T-helper 2 cell (primary cell): Measurements from ENCODE around the gene KCNG3.

Experiments used
- DNase-seq, 5 experiments: peaks; one replicate each; pipeline versions ENCODE4 v3.0.0 to v3.0.0-alpha.2; 2012 to 2022

The KCNG3 gene

DNA sequence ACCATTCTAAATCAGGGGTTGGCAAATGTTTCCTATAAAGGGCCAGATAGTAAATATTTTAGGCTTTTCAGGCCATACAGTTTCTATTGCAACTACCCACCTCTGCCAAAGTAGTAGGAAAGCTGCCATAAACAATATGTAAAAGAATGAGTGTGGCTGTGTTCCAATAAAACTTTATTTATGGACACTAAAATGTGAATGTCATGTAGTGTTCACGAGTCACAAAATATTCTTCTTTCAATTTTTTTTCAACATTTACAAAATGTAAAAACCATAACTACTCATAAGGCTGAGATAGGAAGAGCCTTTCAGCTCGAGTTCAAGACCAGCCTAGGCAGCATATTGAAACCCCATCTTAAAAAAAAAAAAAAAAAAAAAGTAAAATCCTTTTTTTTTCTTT is 13.4 kb downstream of the KCNG3 start:
- no peak for DNase-seq

DNA sequence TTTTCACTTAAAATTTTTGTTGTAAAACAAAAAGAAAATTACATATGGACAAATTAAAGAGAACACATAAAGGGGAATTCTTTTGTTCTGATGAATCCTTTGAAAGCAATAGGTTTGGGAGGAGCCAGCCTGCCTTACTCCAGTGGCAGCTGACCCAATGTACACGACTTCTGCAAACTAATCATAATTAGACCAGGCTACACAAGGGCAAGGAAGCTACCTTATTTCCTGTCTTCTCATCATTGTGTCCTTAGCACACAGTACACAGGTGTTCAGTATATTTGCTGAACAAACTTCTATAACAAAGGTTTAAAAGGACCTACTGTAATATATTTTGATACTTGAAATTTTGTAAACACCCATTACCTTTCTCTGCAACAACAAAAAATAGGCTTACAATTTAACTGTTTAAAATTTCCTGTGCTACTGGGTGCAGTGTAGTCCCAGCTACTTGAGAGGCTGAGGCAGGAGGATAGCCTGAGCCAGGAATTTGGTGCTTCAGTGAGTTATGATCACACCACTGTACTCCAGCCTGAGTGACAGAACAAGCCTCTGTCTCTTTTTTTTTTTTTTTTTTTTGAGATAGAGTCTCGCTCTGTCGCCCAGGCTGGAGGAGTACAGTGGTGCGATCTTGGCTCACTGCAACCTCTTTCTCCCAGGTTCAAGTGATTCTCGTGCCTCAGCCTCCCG is 18.9 kb downstream of the KCNG3 start:
- DNase-seq = no peak

DNA sequence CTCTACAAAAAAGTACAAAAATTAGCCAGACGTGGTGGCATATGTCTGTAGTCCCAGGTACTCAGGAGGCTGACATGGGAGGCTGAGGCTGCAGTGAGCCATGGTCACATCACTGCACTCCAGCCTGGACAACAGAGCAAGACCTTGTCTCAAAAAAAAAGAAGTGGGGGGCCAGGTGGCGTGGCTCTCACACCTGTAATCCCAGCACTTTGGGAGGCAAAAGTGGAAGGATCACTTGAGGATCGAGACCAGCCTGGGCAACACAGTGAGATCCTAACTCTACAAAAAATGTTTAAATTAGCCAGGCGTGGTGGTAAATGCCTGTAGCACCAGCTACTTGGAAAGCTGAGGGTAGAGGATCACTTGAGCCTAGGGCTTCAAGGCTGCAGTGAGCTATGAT is 23.1 kb downstream of the KCNG3 start:
- no peak for DNase-seq

DNA sequence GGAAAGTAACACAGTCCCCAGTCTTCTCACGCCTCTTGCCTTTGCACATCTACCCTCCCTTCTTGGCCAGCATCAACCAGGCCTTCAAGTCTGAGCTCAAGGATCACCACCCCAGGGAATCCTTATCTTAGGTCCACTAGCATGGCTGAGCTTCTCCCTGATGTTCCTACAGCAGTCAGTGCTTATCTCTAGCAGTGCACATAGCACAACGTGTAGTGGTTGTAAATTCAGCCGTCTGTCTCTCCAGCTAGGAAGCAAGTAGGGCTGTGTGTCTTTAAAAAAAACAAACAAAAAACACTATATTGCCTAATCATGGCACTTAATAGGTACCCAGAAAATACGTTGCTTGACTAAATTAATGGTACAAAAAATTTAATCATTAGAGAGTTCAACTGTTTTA is 29.2 kb downstream of the KCNG3 start:
- no peak for DNase-seq

DNA sequence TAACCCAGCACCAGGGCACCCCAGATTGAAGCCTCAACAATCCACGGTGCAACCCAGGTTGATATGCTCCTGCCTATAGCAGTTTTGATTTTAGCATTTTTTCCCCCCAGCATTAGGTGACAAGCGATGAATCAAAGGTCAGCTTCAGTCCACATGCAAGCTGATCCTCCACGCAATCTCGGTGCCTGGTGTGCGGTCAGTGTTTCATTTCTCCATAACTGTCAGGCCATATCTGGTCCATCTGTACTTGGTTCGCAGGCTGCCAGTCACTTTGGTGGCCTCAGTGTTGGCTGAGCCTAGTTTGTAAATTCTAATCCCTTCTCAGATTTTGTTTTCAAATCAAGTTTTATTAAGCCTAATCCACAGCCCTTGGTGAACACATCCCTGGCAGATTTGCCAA is 30.2 kb downstream of the KCNG3 start:
- DNase-seq = no peak

DNA sequence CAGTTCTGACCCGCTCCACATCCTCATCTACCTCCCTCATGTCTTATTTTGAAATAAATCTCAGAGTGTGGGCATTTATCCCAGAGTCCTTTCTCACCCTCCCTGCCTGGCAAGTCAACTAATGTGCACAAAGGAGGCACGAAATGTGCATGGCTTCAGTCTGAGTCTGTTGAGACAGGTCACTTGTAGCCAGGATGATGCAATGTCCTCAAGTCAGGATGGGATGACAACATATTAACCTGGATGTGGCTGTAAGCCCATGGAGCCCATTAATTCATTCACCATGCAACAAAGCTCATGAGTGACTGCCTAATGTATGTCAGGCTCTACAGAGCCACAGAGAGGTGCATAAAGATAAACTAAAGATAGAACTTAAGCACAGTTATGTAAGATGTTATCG is 34.5 kb downstream of the KCNG3 start:
- no peak for DNase-seq

DNA sequence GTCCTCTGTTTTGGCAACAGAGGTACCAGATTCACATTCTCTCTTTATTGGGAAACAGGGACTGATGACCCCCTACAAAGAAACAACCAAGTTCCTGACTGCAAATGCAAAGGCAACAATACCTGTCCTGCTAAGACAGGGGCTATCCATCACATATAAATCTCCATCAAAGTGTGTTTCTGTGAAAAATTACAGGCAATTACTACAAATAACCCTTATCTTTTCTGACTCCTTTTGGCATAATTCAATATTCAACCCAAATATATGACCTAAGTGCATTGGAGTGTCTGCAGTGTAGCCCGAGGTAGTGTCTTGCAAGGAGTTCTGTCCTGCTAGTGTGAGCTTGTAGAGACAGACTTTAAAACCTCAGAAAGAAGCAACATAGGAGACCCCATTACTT is 35.4 kb downstream of the KCNG3 start:
- DNase-seq = no peak

DNA sequence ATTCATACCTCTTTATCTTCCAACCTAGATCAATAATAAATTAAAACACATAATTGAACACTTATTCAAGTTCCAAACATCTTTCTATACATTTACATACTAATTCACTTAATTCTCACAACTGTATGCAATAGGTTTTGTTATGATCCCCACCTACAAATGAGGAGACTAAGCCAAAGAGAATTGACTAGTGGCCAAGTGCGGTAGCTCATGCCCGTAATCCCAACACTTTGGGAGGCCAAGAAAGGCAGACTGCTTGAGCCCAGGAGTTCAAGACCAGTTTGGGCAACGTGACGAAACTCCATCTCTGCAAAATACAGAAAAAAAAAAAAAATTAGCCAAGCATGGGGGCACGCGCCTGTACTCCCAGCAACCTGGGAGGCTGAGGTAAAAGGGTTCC is 36.8 kb downstream of the KCNG3 start:
- DNase-seq = no peak

DNA sequence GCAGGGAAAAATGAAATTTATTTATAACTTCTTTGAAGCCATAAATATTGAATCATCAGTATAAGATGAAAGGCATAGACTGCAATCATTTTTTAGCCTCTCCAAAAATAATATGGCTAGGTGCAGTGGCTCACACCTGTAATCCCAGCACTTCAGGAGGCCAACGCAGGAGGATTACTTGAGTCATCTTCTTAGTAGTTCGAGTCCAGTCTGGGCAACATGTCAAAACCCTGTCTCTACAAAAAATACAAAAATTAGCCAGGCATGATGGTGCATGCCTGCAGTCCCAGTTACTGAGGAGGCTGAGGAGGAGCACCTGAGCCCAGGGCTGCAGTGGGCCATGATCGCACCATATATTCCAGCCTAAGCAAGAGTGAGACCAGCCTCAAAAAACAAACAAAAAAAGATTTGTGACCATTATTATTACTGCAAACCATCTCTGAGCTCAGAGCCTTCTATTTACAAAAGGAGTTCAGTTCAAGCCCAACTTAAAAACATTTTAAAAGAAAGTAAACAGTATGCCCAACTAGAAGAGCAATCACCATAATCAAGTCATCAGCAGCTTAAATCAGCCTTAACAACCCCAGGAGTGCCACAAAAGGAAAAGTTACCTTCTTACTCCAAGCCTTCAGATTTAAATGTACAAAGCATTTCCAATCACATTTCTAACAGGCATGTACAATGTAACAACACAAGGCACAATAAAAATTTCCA is 37.5 kb downstream of the KCNG3 start:
- no peak for DNase-seq

DNA sequence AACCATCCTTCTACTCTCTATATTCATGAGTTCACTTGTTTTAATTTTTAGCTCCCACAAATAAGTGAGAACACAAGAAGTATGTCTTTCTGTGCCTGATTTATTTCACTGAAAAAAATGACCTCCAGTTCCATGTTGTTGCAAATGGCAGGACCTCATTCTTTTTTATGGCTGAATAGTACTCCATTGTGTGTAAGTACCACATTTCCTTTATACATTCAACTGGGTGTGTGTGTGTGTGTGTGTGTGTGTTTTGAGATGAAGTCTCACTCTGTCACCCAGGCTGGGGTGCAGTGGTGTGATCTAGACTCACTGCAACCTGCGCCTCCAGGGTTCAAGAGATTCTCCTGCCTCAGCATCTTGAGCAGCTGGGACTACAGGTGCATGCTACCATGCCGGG is 41.2 kb downstream of the KCNG3 start:
- DNase-seq = no peak

DNA sequence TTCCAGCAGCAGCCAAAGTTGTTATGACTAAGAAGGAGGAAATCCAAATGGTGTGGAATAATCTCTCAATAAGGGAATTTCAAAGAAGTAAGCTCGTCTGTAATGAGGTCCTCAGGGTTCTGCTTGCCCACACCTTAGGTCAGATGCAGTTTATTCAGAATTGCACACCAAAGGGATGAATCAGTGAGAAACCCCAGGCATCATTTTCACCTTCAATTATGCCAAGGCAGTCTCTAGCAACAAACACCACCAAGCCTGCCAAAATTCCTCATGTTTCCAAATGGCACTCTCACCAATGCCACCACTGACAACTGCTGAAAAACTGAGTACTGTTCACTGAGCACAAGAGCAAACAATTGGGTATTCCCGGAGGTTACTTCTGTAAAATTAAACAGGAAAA is 43.6 kb downstream of the KCNG3 start:
- DNase-seq = no peak

DNA sequence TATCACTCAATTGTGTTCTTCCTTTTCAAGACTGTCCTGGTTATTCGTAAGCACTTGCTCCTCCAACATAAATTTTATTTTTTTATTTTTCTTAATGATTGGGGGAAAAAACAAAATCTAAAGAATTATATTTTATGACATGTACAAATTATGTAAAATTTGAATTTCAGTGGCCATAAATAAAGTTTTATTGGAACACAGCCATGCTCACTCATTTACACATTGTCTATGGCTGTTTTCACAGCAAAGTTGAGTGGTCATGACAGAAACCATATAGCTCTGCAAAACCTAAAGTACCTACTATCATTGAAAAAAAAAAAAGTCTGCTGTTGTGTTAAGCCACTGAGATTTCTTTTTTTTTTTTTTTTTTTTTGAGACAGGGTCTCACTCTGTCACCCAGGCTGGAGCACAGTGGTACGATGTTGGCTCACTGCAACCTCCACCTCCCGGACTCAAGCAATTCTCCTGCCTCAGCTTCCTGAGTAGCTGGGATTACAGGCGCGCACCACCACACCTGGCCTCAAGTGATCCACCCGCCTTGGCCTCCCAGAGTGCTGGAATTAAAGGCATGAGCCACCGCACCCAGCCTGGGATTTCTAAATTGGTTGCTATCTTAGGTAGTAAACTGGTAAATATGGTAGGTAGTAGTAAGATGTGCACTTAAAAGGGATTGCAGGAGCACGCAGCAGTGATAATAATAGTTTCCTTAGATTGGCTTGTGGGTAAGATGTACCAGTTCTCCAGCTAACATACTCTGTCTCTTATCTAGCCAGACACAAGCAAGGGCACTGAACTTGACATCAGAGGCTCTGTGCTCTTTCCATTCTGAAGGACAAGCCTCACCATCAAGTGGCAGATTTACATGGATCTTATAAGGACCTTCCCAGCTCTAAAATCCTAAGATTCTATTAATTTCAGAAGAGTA is 44.4 kb downstream of the KCNG3 start:
- no peak for DNase-seq

DNA sequence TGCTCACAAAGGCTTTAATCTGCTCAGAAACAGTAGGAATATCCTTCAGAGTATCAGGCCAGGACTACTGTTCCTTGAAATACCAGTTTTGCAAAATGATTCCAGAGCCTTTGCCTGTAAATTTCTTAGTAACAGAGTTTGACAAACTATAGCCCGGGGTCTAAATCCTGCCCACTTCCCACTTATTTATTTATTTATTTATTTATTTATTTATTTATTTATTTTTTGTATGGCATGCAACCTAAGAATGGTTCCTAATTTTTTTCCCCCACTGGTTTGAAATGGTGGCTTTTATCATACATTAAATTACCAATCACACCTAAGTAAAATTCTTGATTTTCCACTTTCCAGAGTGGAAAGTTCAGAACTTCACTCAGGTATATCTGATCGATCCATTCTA is 45.6 kb downstream of the KCNG3 start:
- DNase-seq = no peak

DNA sequence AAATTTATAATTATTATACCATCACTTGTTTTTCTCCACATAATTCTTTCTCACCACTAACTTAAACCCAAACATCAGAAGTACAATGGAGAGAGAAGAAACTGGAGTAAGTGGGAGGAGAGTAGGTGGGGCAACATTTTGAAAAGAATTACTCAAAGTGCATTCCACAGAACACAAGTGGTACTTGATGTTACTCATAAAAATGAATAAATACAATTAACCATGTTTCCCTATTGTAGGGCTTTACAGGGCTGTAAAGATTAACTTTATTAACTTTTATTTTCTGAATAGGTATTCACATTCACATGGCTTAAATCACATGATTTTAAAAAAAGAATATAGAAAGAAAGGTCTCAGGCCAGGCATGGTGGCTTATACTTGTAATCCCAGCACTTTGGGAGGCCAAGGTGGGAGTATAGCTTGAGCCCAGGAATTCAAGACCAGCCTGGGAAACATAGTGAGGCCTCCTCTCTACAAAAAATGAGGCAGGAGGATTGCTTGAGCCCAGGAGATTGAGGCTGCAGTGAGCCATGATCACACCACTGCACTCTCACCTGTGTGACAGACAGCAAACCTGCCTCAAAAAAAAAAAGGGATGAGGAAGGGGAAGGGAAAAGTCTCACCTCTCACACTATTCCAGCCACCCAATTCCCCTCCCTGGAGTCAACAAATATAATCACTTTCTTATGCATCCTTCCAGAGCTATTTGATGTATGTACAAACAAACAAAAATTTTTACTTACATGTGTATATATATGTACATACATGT is 47.1 kb downstream of the KCNG3 start:
- DNase-seq = no peak

DNA sequence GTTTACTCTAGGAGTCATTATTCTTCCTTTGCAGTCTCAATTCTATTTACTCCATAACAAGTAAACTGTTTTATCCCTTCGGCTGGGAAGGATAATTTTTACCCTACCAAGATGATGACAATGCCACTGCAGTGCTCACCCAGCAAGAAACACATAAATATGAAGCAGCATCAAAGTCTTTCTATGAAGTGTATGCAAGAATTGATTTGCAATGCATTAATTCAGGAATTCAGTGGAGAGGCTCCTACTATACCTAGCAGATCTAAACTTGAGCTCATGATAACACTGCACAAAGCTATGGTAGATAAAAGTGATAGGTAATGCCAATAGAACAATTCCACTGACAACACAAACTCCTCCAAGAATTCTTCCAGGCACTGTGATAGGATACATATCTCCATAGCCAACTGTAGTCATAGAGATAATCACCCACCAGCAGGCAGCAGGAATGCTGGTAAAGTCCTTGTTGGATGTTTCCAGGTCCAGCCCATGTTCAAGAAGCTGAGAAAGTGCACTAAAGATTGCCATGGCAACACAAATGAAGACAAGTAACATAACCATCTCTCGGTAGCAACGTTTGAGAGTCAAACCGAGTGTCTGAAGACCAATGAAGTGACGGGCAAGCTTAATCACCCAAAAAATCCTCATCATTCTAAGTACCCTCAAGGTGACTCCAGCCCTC is 49.9 kb downstream of the KCNG3 start:
- DNase-seq = no peak

DNA sequence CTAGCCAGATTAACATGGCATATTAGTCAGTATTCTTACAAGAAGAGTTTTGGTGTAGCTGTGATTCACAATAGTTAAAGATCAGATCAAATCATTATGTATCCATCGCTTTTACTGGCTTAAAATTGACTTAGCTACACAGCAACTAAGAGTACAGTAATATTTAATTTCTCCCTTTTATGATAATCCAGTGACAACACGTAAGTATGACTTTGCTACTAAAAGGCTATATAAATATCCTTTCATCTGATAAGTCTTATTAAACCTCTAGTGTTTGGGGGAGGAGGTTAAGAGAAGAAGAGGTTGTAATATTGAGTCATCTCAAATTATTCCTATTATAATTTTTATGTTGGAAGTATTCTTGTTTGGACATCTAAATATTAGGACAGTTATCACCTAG is 51.0 kb downstream of the KCNG3 start:
- DNase-seq = no peak

DNA sequence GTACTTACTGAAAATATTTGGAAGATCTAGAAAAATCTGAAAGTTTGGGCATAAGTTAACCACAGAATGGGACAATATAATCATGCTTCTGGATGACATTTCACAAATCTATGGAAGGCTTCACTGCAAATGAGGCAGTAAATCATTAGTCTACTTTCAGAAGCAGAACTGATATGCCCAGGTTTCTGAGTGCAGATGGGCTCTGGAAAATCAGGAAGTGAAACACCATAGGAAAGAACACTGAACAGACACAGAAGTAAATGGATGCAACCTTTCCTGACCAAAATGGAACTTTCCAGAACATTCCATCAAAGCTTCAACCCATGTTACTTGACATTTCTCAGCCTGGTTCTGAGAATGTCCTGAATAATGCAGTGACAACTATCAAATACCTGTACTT is 55.1 kb downstream of the KCNG3 start:
- no peak for DNase-seq

DNA sequence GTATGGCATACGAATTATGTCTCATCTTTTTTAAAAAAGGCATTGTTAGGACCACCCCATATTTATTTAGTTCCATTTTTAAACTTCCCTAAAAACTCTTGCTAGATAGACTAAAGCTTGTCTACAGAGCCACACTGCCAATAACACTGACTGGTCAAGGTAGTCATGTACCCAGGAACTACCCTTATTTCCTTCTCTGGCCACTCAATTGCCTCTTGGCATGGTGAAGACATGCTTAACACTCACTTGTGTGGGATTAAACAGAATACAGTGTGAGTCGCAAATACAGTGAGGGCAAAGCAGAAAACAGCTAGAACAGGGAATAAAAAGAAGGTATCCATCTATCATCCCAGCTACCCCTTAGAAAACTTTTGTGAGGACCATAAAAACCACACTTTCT is 57.4 kb downstream of the KCNG3 start:
- no peak for DNase-seq

DNA sequence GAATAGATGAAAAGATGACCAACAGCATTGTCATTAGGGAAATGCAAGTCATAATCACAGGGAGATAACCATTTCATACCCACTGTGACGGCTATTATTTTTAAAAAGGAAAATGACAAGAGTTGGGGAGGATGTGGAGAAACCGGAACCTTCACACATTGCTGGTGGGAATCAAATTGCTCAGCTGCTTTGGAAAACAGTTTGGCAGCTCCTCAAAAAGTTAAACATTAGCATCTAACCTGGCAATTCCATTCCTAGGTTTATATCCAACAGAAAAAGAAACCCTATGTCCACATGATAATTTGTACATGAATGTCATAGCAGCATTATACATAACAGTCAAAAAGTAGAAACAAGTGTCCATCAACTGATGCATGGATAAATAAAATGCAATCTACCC is 58.2 kb downstream of the KCNG3 start:
- DNase-seq = no peak

DNA sequence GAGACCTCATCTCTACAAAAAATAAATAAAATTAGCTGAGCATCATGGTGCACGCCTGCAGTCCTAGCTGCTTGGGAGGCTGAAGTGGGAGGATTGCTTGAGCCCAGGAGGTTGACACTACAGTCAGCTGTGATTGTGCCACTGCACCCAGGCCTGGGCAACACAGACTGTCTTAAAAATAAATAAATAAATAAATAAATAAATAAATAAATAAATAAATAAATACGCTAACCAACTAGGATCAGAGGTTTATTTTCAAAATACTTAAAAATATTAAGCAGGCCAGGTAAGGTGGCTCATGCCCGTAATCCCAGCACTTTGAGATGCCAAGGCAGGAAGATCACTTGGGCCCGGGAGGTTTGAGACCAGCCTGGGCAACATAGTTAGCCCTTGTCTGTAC is 63.6 kb downstream of the KCNG3 start:
- no peak for DNase-seq

DNA sequence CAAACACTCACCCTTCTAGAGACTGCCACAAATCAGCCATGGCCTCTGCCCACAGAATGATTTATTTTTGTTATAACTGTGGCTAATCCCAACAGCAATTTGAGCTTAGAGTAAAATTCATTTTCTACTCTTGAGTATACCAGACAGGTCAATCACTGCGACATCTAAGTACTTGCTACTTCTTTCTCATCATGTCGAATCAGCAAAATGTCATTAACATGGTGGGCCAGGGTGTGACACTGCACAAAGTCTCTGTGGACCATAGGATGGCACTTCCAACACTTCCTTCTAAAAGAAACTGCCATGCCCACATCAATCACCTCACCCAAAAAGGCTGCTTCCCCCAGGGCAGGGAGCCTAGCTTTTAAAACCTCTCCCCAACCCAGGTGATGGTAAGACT is 64.4 kb downstream of the KCNG3 start:
- no peak for DNase-seq

DNA sequence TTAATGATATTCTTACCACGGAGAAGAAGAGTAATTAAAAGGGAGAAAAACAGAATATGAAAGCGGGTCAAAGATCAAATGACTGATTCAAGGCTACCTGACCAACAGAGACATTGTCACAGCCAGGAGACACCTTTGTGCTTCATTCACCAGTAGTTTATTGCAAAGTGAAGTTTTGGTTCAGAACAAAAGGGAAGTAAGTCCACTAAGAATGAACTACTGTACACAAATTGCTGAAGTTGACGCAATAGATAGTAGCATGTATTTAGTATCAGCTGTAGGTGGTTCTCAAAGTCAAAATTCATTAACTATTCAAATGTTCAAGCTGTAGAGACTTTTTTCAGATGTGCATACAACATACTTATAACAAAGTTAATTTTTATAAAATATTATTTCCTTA is 68.1 kb downstream of the KCNG3 start:
- no peak for DNase-seq
